Vagina (tissue), 2 donors: ENCODE results near the gene ASTL.

Experiments
- CTCF ChIP-seq, 3 experiments: fragments of 450-650 bp in 2 of 3; fragments of 200-600 bp in 1 of 3; sonication (generic) in 1 of 3; IDR thresholded peaks; one replicate each; pipeline ENCODE4 v1.5.1; 2017 to 2019; ENCODE audit warnings: antibody characterized with exemption in 3 of 3, mild to moderate bottlenecking in 2 of 3, moderate library complexity in 2 of 3
- POLR2A ChIP-seq, 2 donors: fragments of 450-650 bp; IDR thresholded peaks; one replicate each; pipeline ENCODE4 v1.6.1; 2017; ENCODE audit warnings: antibody characterized with exemption in 2 of 2, mild to moderate bottlenecking in 2 of 2, moderate library complexity in 2 of 2
- POLR2AphosphoS5 ChIP-seq, 2 donors: sonication (generic); formaldehyde crosslinking; IDR thresholded peaks; one replicate each; pipeline ENCODE4 v1.9.0; 2017; ENCODE audit warnings: antibody characterized with exemption in 2 of 2, mild to moderate bottlenecking in 2 of 2, low read depth in 1 of 2; ENCODE audit not compliant: insufficient read depth in 1 of 2

GRCh38 chr2:96129528-96130120 lies 8.7 kb downstream of the ASTL start:
- no peak for TF ChIP-seq CTCF (IDR thresholded peaks at IDR 0.05)
- no peak for TF ChIP-seq POLR2A (IDR thresholded peaks at IDR 0.05)
- no peak for TF ChIP-seq POLR2AphosphoS5 (IDR thresholded peaks at IDR 0.05; ENCODE audit: insufficient read depth in 1 of 2, low read depth in 1 of 2)
